H9 (cell line): ENCODE measurements around the gene YIPF4. TPM values are rescaled to one million over a fixed set of nuclear protein-coding genes. Genes with fewer than 3 reads are reported as not detected.

Source experiments
- DNase-seq: peaks from one replicate; pipeline ENCODE4 v3.0.0-alpha.2; 2017
- H2AFZ ChIP-seq: one replicate; pipeline ENCODE4 v1.6.1; 2013; ENCODE audit warnings: mild to moderate bottlenecking, low read length, control low read depth, moderate library complexity
- H2AK5ac ChIP-seq: 2 replicates; pipeline ENCODE4 v1.6.1; 2013; ENCODE audit warnings: low read length, control low read depth, mixed read lengths; ENCODE audit not compliant: insufficient read length
- H2BK120ac ChIP-seq: one replicate; pipeline ENCODE4 v1.6.1; 2013; ENCODE audit warnings: low read depth, mild to moderate bottlenecking, low read length, control low read depth, inconsistent platforms; ENCODE audit not compliant: poor library complexity, severe bottlenecking
- H2BK12ac ChIP-seq: 2 replicates; pipeline ENCODE4 v1.6.1; 2013; ENCODE audit warnings: low read length, control low read depth, mixed read lengths, low read depth; ENCODE audit not compliant: insufficient read length
- H2BK15ac ChIP-seq: 2 replicates; pipeline ENCODE4 v1.6.1; 2013; ENCODE audit warnings: low read depth, low read length, control low read depth
- H2BK20ac ChIP-seq: one replicate; pipeline ENCODE4 v1.6.1; 2013; ENCODE audit warnings: low read depth, mild to moderate bottlenecking, low read length, control low read depth, inconsistent platforms; ENCODE audit not compliant: poor library complexity, severe bottlenecking
- H2BK5ac ChIP-seq: 2 replicates; pipeline ENCODE4 v1.6.1; 2013; ENCODE audit warnings: low read length, control low read depth, mixed read lengths; ENCODE audit not compliant: insufficient read length
- H3K14ac ChIP-seq: 2 replicates; pipeline ENCODE4 v1.6.1; 2013; ENCODE audit warnings: low read length, control low read depth; ENCODE audit not compliant: insufficient read depth
- H3K18ac ChIP-seq: 2 replicates; pipeline ENCODE4 v1.6.1; 2013; ENCODE audit warnings: low read depth, mild to moderate bottlenecking, mixed read lengths, low read length, control low read depth; ENCODE audit not compliant: insufficient read length
- H3K23ac ChIP-seq: 2 replicates; pipeline ENCODE4 v1.6.1; 2013; ENCODE audit warnings: low read length, control low read depth, mixed read lengths, low read depth; ENCODE audit not compliant: insufficient read length
- H3K23me2 ChIP-seq: 2 replicates; pipeline ENCODE4 v1.6.1; 2013; ENCODE audit warnings: low read depth, mild to moderate bottlenecking, mixed read lengths, low read length, control low read depth; ENCODE audit not compliant: insufficient read length, poor library complexity, severe bottlenecking
- H3K27ac ChIP-seq: 2 replicates; pipeline ENCODE4 v1.5.1; 2013; ENCODE audit warnings: low read length, control low read depth, mixed read lengths, low read depth; ENCODE audit not compliant: insufficient read length
- H3K27me3 ChIP-seq: 2 replicates; pipeline ENCODE4 v1.6.1; 2013; ENCODE audit warnings: low read length, control low read depth, inconsistent platforms; ENCODE audit not compliant: insufficient read depth
- H3K4ac ChIP-seq: 2 replicates; pipeline ENCODE4 v1.6.1; 2013; ENCODE audit warnings: low read depth, mild to moderate bottlenecking, control low read depth, inconsistent platforms, low read length, moderate library complexity
- H3K4me1 ChIP-seq: 2 replicates; pipeline ENCODE4 v1.6.1; 2013; ENCODE audit warnings: low read length, control low read depth, inconsistent platforms; ENCODE audit not compliant: insufficient read depth
- H3K4me2 ChIP-seq: 2 replicates; pipeline ENCODE4 v1.6.1; 2013; ENCODE audit warnings: low read length, control low read depth, mixed read lengths; ENCODE audit not compliant: insufficient read length, insufficient read depth
- H3K56ac ChIP-seq: 2 replicates; pipeline ENCODE4 v1.6.1; 2013; ENCODE audit warnings: low read depth, mild to moderate bottlenecking, mixed read lengths, low read length, control low read depth; ENCODE audit not compliant: insufficient read length
- H3K79me1 ChIP-seq: 2 replicates; pipeline ENCODE4 v1.6.1; 2013; ENCODE audit warnings: low read depth, mild to moderate bottlenecking, moderate library complexity, low read length, control low read depth, inconsistent platforms; ENCODE audit not compliant: insufficient read depth, poor library complexity, severe bottlenecking
- H3K79me2 ChIP-seq: 2 replicates; pipeline ENCODE4 v1.6.1; 2013; ENCODE audit warnings: low read length, control low read depth, inconsistent platforms; ENCODE audit not compliant: insufficient read depth
- H3K9ac ChIP-seq: 2 replicates; pipeline ENCODE4 v1.6.1; 2013; ENCODE audit warnings: low read length, control low read depth, mixed read lengths; ENCODE audit not compliant: insufficient read length; ENCODE audit errors: extremely low read depth
- H3K9me3 ChIP-seq: one replicate; pipeline ENCODE4 v1.6.1; 2013; ENCODE audit warnings: low read depth, low read length, inconsistent platforms; ENCODE audit not compliant: control insufficient read depth
- H3T11ph ChIP-seq: one replicate; pipeline ENCODE4 v1.6.1; 2013; ENCODE audit warnings: mild to moderate bottlenecking, low read length, control low read depth, inconsistent platforms
- H4K20me1 ChIP-seq: one replicate; pipeline ENCODE4 v1.6.1; 2013; ENCODE audit not compliant: control insufficient read depth, insufficient read length, insufficient read depth
- H4K5ac ChIP-seq: 2 replicates; pipeline ENCODE4 v1.6.1; 2013; ENCODE audit warnings: low read depth, mild to moderate bottlenecking, mixed read lengths, low read length, control low read depth; ENCODE audit not compliant: insufficient read length
- H4K8ac ChIP-seq: replicated peaks from 2 replicates; pipeline ENCODE4 v1.6.1; 2013; ENCODE audit warnings: low read length, control low read depth, mixed read lengths, low read depth; ENCODE audit not compliant: insufficient read length
- H4K91ac ChIP-seq: 2 replicates; pipeline ENCODE4 v1.6.1; 2013; ENCODE audit warnings: low read depth, mild to moderate bottlenecking, moderate library complexity, mixed read lengths, low read length, control low read depth; ENCODE audit not compliant: insufficient read length
- H3K27ac Mint-ChIP-seq, 3 experiments: 2 replicates in 2 of 3; 3 replicates in 1 of 3; pipeline ENCODE4 v1.8.0; 2020 to 2021; ENCODE audit warnings: mixed read lengths in 3 of 3, mild to moderate bottlenecking in 1 of 3, moderate library complexity in 1 of 3
- H3K27me3 Mint-ChIP-seq: 2 replicates; pipeline ENCODE4 v1.8.0; 2021; ENCODE audit warnings: low read depth, mild to moderate bottlenecking, moderate library complexity, mixed read lengths
- H3K36me3 Mint-ChIP-seq, 3 experiments: 2 replicates in 2 of 3; 3 replicates in 1 of 3; pipeline ENCODE4 v1.8.0; 2020 to 2021; ENCODE audit warnings: low read depth in 3 of 3, mixed read lengths in 3 of 3; ENCODE audit not compliant: insufficient read depth in 1 of 3
- H3K4me1 Mint-ChIP-seq, 2 experiments: 2 replicates each; pipeline ENCODE4 v1.8.0; 2020; ENCODE audit warnings: mixed read lengths in 2 of 2
- H3K4me3 Mint-ChIP-seq, 2 experiments: 2 replicates in 1 of 2; 3 replicates in 1 of 2; pipeline ENCODE4 v1.8.0; 2020 to 2021; ENCODE audit warnings: mild to moderate bottlenecking in 2 of 2, mixed read lengths in 2 of 2, moderate library complexity in 1 of 2
- H3K9me3 Mint-ChIP-seq, 2 experiments: 2 replicates in 1 of 2; 3 replicates in 1 of 2; pipeline ENCODE4 v1.8.0; 2020; ENCODE audit warnings: mild to moderate bottlenecking in 2 of 2, mixed read lengths in 2 of 2, moderate library complexity in 1 of 2
- CTCF ChIP-seq: fragments of 200-600 bp; sonication (generic); conservative IDR thresholded peaks from 3 replicates; pipeline ENCODE4 v1.8.0; 2021; ENCODE audit warnings: antibody characterized with exemption, mild to moderate bottlenecking
- WGBS: extraction: QIAGEN DNeasy Blood & Tissue Kit; methylation state at CpG from one replicate; pipeline ENCODE4 v1.1.7; 2013; ENCODE audit warnings: missing lambda C conversion rate, low lambda C conversion rate, mixed read lengths; ENCODE audit not compliant: insufficient read length; ENCODE audit errors: extremely low coverage; 5-methylcytosine and 5-hydroxymethylcytosine counted together
- total RNA-seq: library from RNA; stranded (reverse); gene quantifications from 2 replicates; pipeline ENCODE4 v1.2.1, GENCODE V29; 2021

Gene YIPF4
- total RNA-seq, 1 experiment from 2014 or later, result 26.2 TPM

- Histone ChIP-seq H3K9ac (no peak overlapping the region), H3K23ac (no peak overlapping the region), H3K79me2 (no peaks in the 10 kb centered on the region), H3K27ac (no peak overlapping the region), H2BK15ac (no peak overlapping the region), H4K91ac (no peak overlapping the region), H4K20me1 (no peaks in the 10 kb centered on the region), H3K56ac (no peak overlapping the region), H2AK5ac (no peak overlapping the region), H4K5ac (no peak overlapping the region), H4K8ac (no peak overlapping the region), H3K4me1 (no peaks in the 10 kb centered on the region), H3K4me2 (no peak overlapping the region), H2AFZ (no peak overlapping the region), H2BK120ac (no peak overlapping the region), H2BK12ac (no peak overlapping the region), H3K9me3 (no peaks in the 10 kb centered on the region), H2BK20ac (no peak overlapping the region), H3K4ac (no peak overlapping the region), H3K79me1 (no peaks in the 10 kb centered on the region), H3K27me3 (no peaks in the 10 kb centered on the region), H3K23me2 (no peaks in the 10 kb centered on the region), H3T11ph (no peak overlapping the region), H3K18ac (no peak overlapping the region), H2BK5ac (no peak overlapping the region), H3K14ac (no peak overlapping the region)
- Mint-ChIP-seq H3K27ac (peak overlapping the region in 1 of 3 experiments; percentile 48; a peak in 1 of 7 replicates), H3K4me1 (no peaks in the 10 kb centered on the region), H3K9me3 (no peaks in the 10 kb centered on the region), H3K36me3 (no peaks in the 10 kb centered on the region; a peak in 1 of 7 replicates), H3K4me3 (no peak overlapping the region), H3K27me3 (peaks cover 2% of the 10 kb centered on the region)
- TF ChIP-seq CTCF, result no peak
- no peak for DNase-seq
- WGBS, result no CpG with 5 or more reads among the region's 13 CpGs
These were observed 19.5 kb upstream of the YIPF4 start for GRCh38 chr2:32258242-32258641.
